Stomach (tissue), 4 donors: ENCODE data around the gene SMARCB1.

Experiments
- CTCF ChIP-seq, 7 experiments: fragments of 450-650 bp in 4 of 7; fragments of 200-600 bp in 3 of 7; sonication (generic) in 3 of 7; IDR thresholded peaks; one replicate each; pipeline ENCODE4 v1.5.1; 2016 to 2019; ENCODE audit warnings: antibody characterized with exemption in 7 of 7, control low read depth in 2 of 7, mild to moderate bottlenecking in 1 of 7
- EP300 ChIP-seq: sonication (generic); formaldehyde crosslinking; IDR thresholded peaks from one replicate; pipeline ENCODE4 v1.6.1; 2017; ENCODE audit warnings: antibody characterized with exemption
- POLR2A ChIP-seq, 4 donors: fragments of 450-650 bp; IDR thresholded peaks; one replicate each; pipeline ENCODE4 v1.6.1; 2016; ENCODE audit warnings: antibody characterized with exemption in 4 of 4, control low read depth in 2 of 4, mild to moderate bottlenecking in 1 of 4, moderate library complexity in 1 of 4
- POLR2AphosphoS5 ChIP-seq, 3 donors: sonication (generic); formaldehyde crosslinking; IDR thresholded peaks; one replicate each; pipeline ENCODE4 v1.6.1; 2016; ENCODE audit warnings: antibody characterized with exemption in 3 of 3

DNA sequence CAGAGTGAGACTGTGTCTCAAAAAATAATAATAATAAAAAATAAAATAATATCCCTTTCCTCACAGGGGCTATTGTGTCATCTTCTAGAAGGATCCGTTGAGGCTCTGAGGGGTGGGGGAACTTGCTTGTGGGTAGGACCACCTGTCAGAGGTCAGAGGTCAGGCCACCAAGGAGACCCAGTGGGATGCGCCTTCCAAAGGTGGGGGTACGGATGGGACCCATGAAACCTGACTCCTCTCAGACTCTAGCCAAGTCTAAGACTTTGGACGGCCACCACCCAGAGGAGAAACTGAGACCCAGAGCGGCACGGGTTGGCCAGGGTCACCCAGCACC is 14.5 kb upstream of the SMARCB1 start:
- TF ChIP-seq CTCF (IDR thresholded peaks at IDR 0.05) (no peak), POLR2AphosphoS5 (IDR thresholded peaks at IDR 0.05) (no peak), EP300 (no peak), POLR2A (IDR thresholded peaks at IDR 0.05) (no peak)
